Activated CD4-positive, CD25-positive, alpha-beta regulatory T cell treated with anti-CD3 and anti-CD28 coated beads, Interleukin-2, amount 50 U/mL, for 72 hours (primary cell): ENCODE measurements around the gene HAX1.
"Not testable (repeated sequence)": the region's sequence is repeated elsewhere in the genome, so short reads cannot be mapped to it uniquely, and the experiment has no call there.

Experiments
- DNase-seq: peaks from one replicate; pipeline ENCODE4 v3.0.0; 2021

The HAX1 gene

GRCh38 chr1:154287591-154287990 is 15.2 kb downstream of the HAX1 start:
- not testable (repeated sequence) for DNase-seq

- no peak for DNase-seq
Observed at GRCh38 chr1:154288661-154289060, 16.2 kb downstream of the HAX1 start.

- DNase-seq, result no peak
Observed at GRCh38 chr1:154290921-154291320, 18.5 kb downstream of the HAX1 start.

- no peak for DNase-seq
Observed at GRCh38 chr1:154295408-154296235, 23.2 kb downstream of the HAX1 start.

- DNase-seq, result no peak
Observed at GRCh38 chr1:154301582-154301981, 29.2 kb downstream of the HAX1 start.

GRCh38 chr1:154304664-154305337 is 32.4 kb downstream of the HAX1 start:
- no peak for DNase-seq

GRCh38 chr1:154306151-154306550 is 33.7 kb downstream of the HAX1 start:
- no peak for DNase-seq

GRCh38 chr1:154307670-154308270 is 35.3 kb downstream of the HAX1 start:
- not testable (repeated sequence) for DNase-seq

- not testable (repeated sequence) for DNase-seq
Observed at GRCh38 chr1:154309136-154309535, 36.7 kb downstream of the HAX1 start.

- not testable (repeated sequence) for DNase-seq
Observed at GRCh38 chr1:154312229-154313065, 40.0 kb downstream of the HAX1 start.

GRCh38 chr1:154313066-154313356 is 40.6 kb downstream of the HAX1 start:
- DNase-seq, result no peak

GRCh38 chr1:154314226-154314625 is 41.8 kb downstream of the HAX1 start:
- DNase-seq, result not testable (repeated sequence)

- no peak for DNase-seq
Observed at GRCh38 chr1:154316704-154317103, 44.3 kb downstream of the HAX1 start.

GRCh38 chr1:154318386-154318785 is 46.0 kb downstream of the HAX1 start:
- DNase-seq, result no peak

- DNase-seq, result no peak
Observed at GRCh38 chr1:154320882-154321608, 48.6 kb downstream of the HAX1 start, which contains the start of gene AQP10. AQP10 (plus strand) TSS chr1:154321093; CDS start chr1:154321156, 63 bp downstream.

- DNase-seq, result not testable (repeated sequence)
Observed at GRCh38 chr1:154321609-154321934, 49.1 kb downstream of the HAX1 start.

- no peak for DNase-seq
Observed at GRCh38 chr1:154323493-154323892, 51.1 kb downstream of the HAX1 start.

- no peak for DNase-seq
Observed at GRCh38 chr1:154324241-154324640, 51.8 kb downstream of the HAX1 start.

GRCh38 chr1:154324669-154325582 is 52.5 kb downstream of the HAX1 start, which contains the start of gene ATP8B2:
ATP8B2 (plus strand) TSS chr1:154325525; CDS start chr1:154328142, 2,617 bp downstream.
- peak; percentile 82 for DNase-seq
